ENCODE measurements around the gene NOTCH2.

DNA sequence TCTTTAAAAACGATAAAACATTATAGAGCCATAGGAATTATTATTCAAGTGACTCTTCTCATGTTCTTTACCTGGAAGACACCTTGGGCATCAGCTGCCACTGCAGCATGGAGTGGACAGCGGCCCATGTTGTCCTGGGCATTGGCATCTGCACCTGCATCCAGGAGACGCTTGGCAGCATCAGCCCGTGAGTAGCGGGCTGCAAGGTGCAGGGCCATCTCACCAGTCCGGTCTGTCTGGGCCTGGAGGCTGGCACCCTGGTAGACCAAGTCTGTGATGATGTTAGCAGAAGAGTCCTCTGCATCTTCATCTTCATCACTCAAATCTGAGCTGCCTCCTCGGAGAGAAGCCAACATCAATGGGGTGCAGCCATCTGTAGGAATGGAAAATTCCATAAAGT, 150.2 kb downstream of the NOTCH2 start:
- TF ChIP-seq POLR2A (IDR thresholded peaks at IDR 0.05; ENCODE audit: borderline replicate concordance, extremely low read depth, insufficient read depth, insufficient read length) = no peak
- no peak for TF ChIP-seq YY1 (IDR thresholded peaks at IDR 0.05; ENCODE audit: extremely low read depth, insufficient replicate concordance, low read depth, low read length)
- TF ChIP-seq, protein P1, sequence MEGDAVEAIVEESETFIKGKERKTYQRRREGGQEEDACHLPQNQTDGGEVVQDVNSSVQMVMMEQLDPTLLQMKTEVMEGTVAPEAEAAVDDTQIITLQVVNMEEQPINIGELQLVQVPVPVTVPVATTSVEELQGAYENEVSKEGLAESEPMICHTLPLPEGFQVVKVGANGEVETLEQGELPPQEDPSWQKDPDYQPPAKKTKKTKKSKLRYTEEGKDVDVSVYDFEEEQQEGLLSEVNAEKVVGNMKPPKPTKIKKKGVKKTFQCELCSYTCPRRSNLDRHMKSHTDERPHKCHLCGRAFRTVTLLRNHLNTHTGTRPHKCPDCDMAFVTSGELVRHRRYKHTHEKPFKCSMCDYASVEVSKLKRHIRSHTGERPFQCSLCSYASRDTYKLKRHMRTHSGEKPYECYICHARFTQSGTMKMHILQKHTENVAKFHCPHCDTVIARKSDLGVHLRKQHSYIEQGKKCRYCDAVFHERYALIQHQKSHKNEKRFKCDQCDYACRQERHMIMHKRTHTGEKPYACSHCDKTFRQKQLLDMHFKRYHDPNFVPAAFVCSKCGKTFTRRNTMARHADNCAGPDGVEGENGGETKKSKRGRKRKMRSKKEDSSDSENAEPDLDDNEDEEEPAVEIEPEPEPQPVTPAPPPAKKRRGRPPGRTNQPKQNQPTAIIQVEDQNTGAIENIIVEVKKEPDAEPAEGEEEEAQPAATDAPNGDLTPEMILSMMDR (IDR thresholded peaks at IDR 0.05 in 2 of 3, conservative IDR thresholded peaks at IDR 0.05 in 1 of 3; ENCODE audit: borderline replicate concordance in 1 of 3, insufficient read depth in 1 of 3, low read depth in 2 of 3, low read length in 2 of 3) = no peak
- TF ChIP-seq TCF7L2 (IDR thresholded peaks at IDR 0.05; ENCODE audit: borderline replicate concordance, extremely low read depth, insufficient read depth, insufficient read length) = no peak
- no peak for TF ChIP-seq EZH2 (IDR thresholded peaks at IDR 0.05)
- TF ChIP-seq SP1 (IDR thresholded peaks at IDR 0.05; ENCODE audit: low read depth) = no peak
- TF ChIP-seq, protein P2, sequence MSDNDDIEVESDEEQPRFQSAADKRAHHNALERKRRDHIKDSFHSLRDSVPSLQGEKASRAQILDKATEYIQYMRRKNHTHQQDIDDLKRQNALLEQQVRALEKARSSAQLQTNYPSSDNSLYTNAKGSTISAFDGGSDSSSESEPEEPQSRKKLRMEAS (IDR thresholded peaks at IDR 0.05) = no peak
- TF ChIP-seq ELF1 (IDR thresholded peaks at IDR 0.05; ENCODE audit: borderline replicate concordance, low read depth) = no peak
- TF ChIP-seq, protein P3, sequence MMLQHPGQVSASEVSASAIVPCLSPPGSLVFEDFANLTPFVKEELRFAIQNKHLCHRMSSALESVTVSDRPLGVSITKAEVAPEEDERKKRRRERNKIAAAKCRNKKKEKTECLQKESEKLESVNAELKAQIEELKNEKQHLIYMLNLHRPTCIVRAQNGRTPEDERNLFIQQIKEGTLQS (IDR thresholded peaks at IDR 0.05) = no peak
- TF ChIP-seq CBX3 (IDR thresholded peaks at IDR 0.05; ENCODE audit: low read depth) = no peak
- no peak for TF ChIP-seq RAD21 (IDR thresholded peaks at IDR 0.05; ENCODE audit: low read depth)

Measured in HCT116 (cell line).